Endodermal cell (in vitro differentiated cells): Measurements from ENCODE around the gene RNF220. TPM values are rescaled to one million over a fixed set of nuclear protein-coding genes. Genes with fewer than 3 reads are reported as not detected.

Source experiments
- DNase-seq: peaks from one replicate; pipeline ENCODE4 v3.0.0-alpha.2; 2017
- H3K27ac ChIP-seq: 2 replicates; pipeline ENCODE4 v1.5.1; 2013; ENCODE audit warnings: mild to moderate bottlenecking, low read depth, low read length, moderate library complexity
- H3K27me3 ChIP-seq: 2 replicates; pipeline ENCODE4 v1.6.1; 2013; ENCODE audit warnings: mild to moderate bottlenecking, low read length, moderate library complexity; ENCODE audit not compliant: insufficient read depth, control insufficient read depth, poor library complexity, severe bottlenecking
- H3K36me3 ChIP-seq: 2 replicates; pipeline ENCODE4 v1.7.0; 2013; ENCODE audit warnings: mild to moderate bottlenecking, low read length, moderate library complexity; ENCODE audit not compliant: control insufficient read depth, insufficient read depth
- H3K4me1 ChIP-seq: one replicate; pipeline ENCODE4 v1.7.0; 2013; ENCODE audit warnings: low read length; ENCODE audit not compliant: control insufficient read depth, insufficient read depth
- H3K4me3 ChIP-seq: 2 replicates; pipeline ENCODE4 v1.5.1; 2013; ENCODE audit warnings: mild to moderate bottlenecking, low read length, moderate library complexity
- H3K9ac ChIP-seq: 2 replicates; pipeline ENCODE4 v1.6.1; 2013; ENCODE audit warnings: mild to moderate bottlenecking, low read length, moderate library complexity; ENCODE audit not compliant: poor library complexity, severe bottlenecking; ENCODE audit errors: extremely low read depth
- H3K9me3 ChIP-seq: 2 replicates; pipeline ENCODE4 v1.6.1; 2013; ENCODE audit warnings: mild to moderate bottlenecking, low read length, moderate library complexity; ENCODE audit not compliant: control insufficient read depth
- H3K27ac Mint-ChIP-seq: 2 replicates; pipeline ENCODE4 v1.8.0; 2020; ENCODE audit warnings: mixed read lengths
- H3K27me3 Mint-ChIP-seq: 2 replicates; pipeline ENCODE4 v1.8.0; 2021; ENCODE audit warnings: mild to moderate bottlenecking, mixed read lengths; ENCODE audit not compliant: insufficient read depth
- H3K36me3 Mint-ChIP-seq: 2 replicates; pipeline ENCODE4 v1.8.0; 2020; ENCODE audit warnings: low read depth, mixed read lengths
- H3K4me1 Mint-ChIP-seq: 2 replicates; pipeline ENCODE4 v1.8.0; 2020; ENCODE audit warnings: mixed read lengths
- H3K4me3 Mint-ChIP-seq: 2 replicates; pipeline ENCODE4 v1.8.0; 2020; ENCODE audit warnings: mild to moderate bottlenecking, moderate library complexity, mixed read lengths
- H3K9me3 Mint-ChIP-seq: 2 replicates; pipeline ENCODE4 v1.8.0; 2020; ENCODE audit warnings: mild to moderate bottlenecking, mixed read lengths
- CTCF ChIP-seq: fragments of 200-600 bp; sonication (generic); conservative IDR thresholded peaks from 2 replicates; pipeline ENCODE4 v1.5.0; 2021; ENCODE audit warnings: antibody characterized with exemption, mild to moderate bottlenecking
- WGBS, 2 experiments: methylation state at CpG; one replicate each; pipeline versions ENCODE4 v1.1.5 to v1.1.7; 2013; ENCODE audit warnings: missing lambda C conversion rate in 2 of 2, mixed read lengths in 1 of 2; ENCODE audit not compliant: insufficient coverage in 1 of 2, insufficient read length in 1 of 2; 5-methylcytosine and 5-hydroxymethylcytosine counted together
- total RNA-seq, 2 donors: library from RNA; stranded (reverse); fragmentation: NEBNext Ultra II Directional in 1 of 2; extraction: Animal tissue kit (Norgen Biotek cat#: 25700) in 1 of 2; gene quantifications; 2 replicates in 1 of 2; 3 replicates in 1 of 2; pipeline ENCODE4 v1.2.1, GENCODE V29; 2021

RNF220 gene
- total RNA-seq, 2 donors from 2014 or later = 94.6 to 95.5 TPM

- peaks cover 6% of the 10 kb centered on the region for H3K4me1 ChIP-seq
- WGBS, 2 experiments = 93 to 95% methylated on average over 6 to 9 of the region's 9 CpGs
- H3K4me3 ChIP-seq = no peak overlapping the region
- H3K9me3 Mint-ChIP-seq = no peaks in the 10 kb centered on the region
- H3K9ac ChIP-seq = no peak overlapping the region
- DNase-seq = peak; percentile 48
- H3K36me3 ChIP-seq = no peaks in the 10 kb centered on the region
- peaks cover 48% of the 10 kb centered on the region for H3K4me1 Mint-ChIP-seq
- no peak overlapping the region for H3K27ac Mint-ChIP-seq
- peaks cover 85% of the 10 kb centered on the region for H3K27me3 Mint-ChIP-seq
- no peak for TF ChIP-seq CTCF
- H3K4me3 Mint-ChIP-seq = no peak overlapping the region
- H3K27me3 ChIP-seq = peaks cover 82% of the 10 kb centered on the region
- H3K36me3 Mint-ChIP-seq = no peaks in the 10 kb centered on the region
- H3K27ac ChIP-seq = no peak overlapping the region
- H3K9me3 ChIP-seq = no peaks in the 10 kb centered on the region
These were observed 139.9 kb downstream of the RNF220 start for GRCh38 chr1:44544960-44545359.

- Histone ChIP-seq H3K4me1 (peaks cover 6% of the 10 kb centered on the region), H3K27me3 (peaks cover 81% of the 10 kb centered on the region), H3K27ac (no peak overlapping the region), H3K9ac (no peak overlapping the region), H3K4me3 (no peak overlapping the region), H3K9me3 (no peaks in the 10 kb centered on the region), H3K36me3 (no peaks in the 10 kb centered on the region)
- H3K9me3 Mint-ChIP-seq = no peaks in the 10 kb centered on the region
- WGBS, 2 experiments = 83 to 88% methylated on average over 3 to 6 of the region's 6 CpGs
- peaks cover 78% of the 10 kb centered on the region for H3K27me3 Mint-ChIP-seq
- peak; percentile 71 for DNase-seq
- H3K27ac Mint-ChIP-seq = no peak overlapping the region
- H3K4me1 Mint-ChIP-seq = peaks cover 40% of the 10 kb centered on the region
- H3K36me3 Mint-ChIP-seq = no peaks in the 10 kb centered on the region
- no peak for TF ChIP-seq CTCF
- H3K4me3 Mint-ChIP-seq = no peak overlapping the region
These were observed 140.9 kb downstream of the RNF220 start for GRCh38 chr1:44545961-44546360.

- H3K27ac Mint-ChIP-seq = no peak overlapping the region
- Histone ChIP-seq H3K27me3 (peaks cover 75% of the 10 kb centered on the region), H3K4me3 (no peak overlapping the region), H3K27ac (no peak overlapping the region), H3K36me3 (no peaks in the 10 kb centered on the region), H3K4me1 (peaks cover 6% of the 10 kb centered on the region), H3K9ac (no peak overlapping the region), H3K9me3 (no peaks in the 10 kb centered on the region)
- peaks cover 40% of the 10 kb centered on the region for H3K4me1 Mint-ChIP-seq
- no peaks in the 10 kb centered on the region for H3K9me3 Mint-ChIP-seq
- no peaks in the 10 kb centered on the region for H3K36me3 Mint-ChIP-seq
- H3K4me3 Mint-ChIP-seq = no peak overlapping the region
- peaks cover 73% of the 10 kb centered on the region for H3K27me3 Mint-ChIP-seq
- TF ChIP-seq CTCF = peak; percentile 74
- peak; percentile 76 for DNase-seq
- 78 to 86% methylated on average over 8 to 10 of the region's 10 CpGs for WGBS, 2 experiments
These were observed 141.5 kb downstream of the RNF220 start for GRCh38 chr1:44546403-44547053.
